ENCODE measurements around the gene CDC6.
A peak's percentile ranks its signal among the peaks of the same experiment; 100 is the strongest.

Gene CDC6, protein sequence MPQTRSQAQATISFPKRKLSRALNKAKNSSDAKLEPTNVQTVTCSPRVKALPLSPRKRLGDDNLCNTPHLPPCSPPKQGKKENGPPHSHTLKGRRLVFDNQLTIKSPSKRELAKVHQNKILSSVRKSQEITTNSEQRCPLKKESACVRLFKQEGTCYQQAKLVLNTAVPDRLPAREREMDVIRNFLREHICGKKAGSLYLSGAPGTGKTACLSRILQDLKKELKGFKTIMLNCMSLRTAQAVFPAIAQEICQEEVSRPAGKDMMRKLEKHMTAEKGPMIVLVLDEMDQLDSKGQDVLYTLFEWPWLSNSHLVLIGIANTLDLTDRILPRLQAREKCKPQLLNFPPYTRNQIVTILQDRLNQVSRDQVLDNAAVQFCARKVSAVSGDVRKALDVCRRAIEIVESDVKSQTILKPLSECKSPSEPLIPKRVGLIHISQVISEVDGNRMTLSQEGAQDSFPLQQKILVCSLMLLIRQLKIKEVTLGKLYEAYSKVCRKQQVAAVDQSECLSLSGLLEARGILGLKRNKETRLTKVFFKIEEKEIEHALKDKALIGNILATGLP
- 1.0 to 17.4 reads per million in 2 experiments for total RNA-seq

DNA sequence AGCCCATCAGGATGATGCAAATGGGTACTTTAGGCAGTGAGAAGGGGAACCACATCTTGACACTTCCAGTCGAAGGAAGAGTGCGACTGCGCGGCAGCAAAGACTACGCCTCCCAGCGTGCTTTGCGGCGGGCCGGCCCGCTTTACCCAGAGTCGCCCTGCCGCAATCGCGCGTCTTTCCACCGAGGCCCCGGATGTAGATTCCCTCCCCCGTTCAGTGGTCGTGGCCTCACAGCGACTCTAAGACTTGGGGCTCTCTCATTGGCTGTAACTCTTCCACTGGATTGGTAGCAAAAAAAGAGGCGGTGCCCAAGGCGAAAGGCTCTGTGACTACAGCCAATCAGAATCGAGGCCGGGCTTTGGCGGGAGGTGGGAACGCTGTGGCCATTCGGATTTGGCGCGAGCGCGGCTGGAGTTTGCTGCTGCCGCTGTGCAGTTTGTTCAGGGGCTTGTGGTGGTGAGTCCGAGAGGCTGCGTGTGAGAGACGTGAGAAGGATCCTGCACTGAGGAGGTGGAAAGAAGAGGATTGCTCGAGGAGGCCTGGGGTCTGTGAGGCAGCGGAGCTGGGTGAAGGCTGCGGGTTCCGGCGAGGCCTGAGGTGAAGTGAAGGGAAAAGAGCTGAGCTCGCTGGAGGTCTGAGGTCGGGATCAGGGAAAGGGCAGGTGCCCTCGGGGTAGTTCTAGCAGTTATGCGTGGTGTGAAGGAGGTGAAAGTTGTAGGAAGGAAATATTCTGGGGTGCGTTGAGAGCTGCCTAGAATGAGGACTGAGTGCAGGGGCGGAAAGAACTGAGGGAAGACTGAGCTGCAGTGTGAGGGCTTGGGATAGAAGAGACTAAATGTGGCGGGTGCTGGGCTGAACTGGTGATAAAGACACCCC is at the start of gene CDC6:
CDC6 (plus strand) TSS at position 386 of the 876 bp plus-strand sequence. CDS start 1,542 bp downstream, outside the sequence.
- peak; percentile 98 for DNase-seq (ENCODE audit: low read depth)

DNA sequence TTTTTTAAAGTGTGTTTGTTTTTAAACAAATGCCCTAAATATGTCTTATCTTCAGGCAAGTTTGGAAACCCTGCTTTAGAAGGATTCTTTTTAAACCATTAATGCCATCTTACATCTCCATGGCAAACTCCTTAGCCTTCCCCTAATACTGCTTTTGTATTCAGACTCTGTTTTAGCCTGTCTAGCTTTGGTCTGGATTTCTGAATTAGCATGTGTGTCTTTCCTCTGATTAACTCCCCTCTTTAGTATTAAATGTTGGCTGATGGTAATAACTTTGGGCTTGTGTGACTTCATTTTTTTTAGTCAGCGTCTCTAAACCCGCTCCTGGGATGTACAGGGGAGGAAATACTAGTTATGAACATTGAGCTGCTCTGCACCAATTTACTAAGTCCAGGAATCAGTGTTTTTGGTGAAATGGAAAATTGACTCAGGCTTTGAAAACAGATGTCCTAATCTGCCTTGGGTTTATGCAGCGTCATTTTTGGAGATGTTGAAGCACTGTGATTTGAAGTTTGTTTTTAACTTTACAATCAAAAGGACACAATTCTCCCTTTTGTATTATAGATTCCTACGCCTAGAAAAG is 46.3 kb upstream of the CDC6 start:
- DNase-seq (ENCODE audit: low read depth): no peak

DNA sequence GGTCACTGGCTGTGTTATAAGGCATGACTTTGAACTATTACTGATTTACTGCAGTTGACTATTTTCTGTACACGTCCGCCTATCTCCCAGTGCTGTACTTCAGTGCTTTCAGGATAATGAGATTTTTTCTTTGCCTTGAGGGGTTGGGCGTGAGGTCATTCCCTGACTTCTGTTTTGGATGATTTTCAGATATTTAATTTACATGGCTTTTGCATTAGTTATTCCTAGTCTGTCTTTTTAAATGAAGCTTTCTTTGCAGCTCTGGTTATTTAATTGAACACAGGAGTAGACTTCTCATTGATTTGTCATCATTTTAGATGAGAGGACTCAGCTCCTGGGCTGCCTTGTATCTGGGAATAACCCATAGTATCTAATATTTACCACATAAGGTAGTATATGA is 44.9 kb upstream of the CDC6 start:
- DNase-seq (ENCODE audit: low read depth): no peak

DNA sequence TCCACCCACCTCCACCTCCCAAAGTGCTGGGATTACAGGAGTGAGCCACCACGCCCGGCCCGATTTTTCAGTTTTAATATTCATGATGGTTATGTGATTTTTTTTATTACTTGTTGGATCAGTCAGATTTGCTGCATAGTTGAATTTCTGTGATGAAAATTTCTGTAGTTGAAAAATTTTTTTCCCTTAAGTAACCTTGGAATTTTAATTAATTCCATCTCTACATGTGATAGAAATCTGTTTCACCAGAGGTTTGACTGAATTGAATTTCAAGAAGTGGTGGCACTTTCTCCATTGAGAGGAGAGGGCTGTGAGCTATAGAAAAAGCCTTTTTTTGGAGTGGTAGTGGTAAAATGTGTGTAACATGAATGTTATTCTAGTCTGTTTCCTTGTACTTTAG is 43.9 kb upstream of the CDC6 start:
- no peak for DNase-seq (ENCODE audit: low read depth)

DNA sequence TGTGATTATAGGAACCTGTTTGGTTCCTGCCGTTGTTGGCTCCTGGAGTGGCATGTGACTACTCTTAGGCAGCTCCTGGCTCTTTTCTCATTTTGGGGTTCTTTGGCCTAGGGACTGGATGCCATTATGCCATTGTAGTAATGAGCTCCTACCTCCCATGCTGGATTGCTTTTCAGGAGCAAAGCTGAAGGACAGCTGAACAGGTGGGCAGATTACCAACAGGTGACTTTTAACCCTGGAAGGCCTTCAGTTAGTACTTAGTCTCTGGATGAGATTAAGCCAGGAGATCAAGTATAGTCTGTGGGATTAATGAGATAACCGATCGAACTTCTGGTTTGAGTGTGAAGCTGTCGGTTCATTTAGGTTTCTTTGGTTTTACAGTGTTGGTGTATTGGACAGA is 43.4 kb upstream of the CDC6 start:
- no peak for DNase-seq (ENCODE audit: low read depth)

DNA sequence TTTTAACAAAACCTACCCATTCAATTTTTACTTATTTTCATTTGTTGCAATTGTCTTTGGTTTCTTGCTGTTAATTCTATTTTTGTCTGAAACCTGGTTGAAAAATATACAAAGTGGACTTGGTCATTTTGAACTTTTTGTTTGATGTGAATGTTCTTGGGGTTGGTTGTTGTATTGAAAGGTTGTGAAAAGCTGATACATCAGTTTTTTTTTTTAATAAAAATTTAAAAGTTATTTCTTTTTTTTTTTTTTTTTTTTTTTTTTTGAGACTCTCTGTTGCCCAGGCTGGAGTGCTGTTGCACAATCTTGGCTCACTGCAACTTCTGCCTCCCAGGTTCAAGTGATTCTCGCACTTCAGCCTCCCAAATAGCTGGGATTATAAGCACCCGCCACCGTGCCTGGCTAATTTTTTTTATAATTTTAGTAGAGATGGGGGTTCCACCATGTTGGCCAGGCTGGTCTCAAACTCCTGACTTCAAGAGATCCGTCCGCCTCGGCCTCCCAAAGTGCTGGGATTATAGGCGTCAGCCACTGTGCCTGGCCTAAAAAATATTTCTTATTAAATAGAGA is 39.7 kb upstream of the CDC6 start:
- no peak for DNase-seq (ENCODE audit: low read depth)

DNA sequence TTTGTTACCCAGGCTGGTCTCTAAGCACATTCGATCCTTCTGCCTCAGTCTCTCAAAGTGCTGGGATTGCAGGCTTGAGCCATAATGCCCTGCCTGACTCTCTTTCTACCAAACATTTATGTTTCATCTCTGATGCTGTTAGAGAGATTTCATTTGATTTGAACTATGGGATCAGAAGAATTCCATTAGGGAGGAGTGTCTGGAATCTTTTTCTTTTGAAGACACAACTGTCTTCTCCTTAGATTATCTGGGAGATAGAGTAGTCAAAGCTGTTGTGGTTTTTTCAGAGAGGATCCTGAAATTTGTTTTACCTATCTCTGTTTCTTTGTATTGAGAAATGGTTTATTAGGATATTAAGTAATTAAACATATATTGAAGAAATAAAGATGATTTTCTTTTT is 39.2 kb upstream of the CDC6 start:
- no peak for DNase-seq (ENCODE audit: low read depth)

DNA sequence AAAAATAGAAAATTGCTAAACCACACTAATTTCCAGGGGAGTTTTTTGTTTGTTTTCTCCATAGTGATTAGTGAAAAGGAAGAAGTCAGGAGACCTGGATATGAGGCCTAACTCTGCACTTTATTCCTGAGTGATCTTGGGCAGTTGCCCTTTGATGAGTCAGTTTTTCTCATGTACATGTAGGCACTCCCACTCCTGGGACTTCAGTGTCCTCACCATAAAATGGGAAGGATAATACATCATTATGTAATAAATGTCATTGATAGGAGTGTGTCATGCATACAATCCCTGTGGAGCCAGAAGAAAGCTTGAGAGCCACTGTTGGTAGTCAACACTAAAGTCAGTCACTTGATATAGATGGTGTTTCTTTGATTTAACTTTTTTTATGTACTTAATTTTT is 36.1 kb upstream of the CDC6 start:
- DNase-seq (ENCODE audit: low read depth): no peak

DNA sequence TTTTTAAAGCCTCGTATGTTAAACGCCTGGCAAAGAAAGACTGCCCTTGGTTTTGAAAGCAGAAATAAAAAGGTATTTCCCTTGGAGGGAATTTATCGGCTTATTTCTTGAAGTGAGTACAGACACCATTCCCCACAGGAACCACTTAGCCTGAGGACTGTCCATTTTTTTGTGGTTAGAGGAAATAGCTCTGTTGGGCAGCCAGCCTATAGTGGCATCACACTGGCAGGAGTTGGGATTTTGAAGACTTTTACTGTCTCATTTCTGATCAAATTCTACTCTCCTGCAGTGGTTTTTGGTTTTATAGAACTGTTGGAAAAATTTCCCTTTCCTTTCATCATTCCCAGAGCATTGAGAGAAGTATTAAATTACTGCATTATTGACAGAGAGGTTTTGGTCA is 34.1 kb upstream of the CDC6 start:
- no peak for DNase-seq (ENCODE audit: low read depth)

DNA sequence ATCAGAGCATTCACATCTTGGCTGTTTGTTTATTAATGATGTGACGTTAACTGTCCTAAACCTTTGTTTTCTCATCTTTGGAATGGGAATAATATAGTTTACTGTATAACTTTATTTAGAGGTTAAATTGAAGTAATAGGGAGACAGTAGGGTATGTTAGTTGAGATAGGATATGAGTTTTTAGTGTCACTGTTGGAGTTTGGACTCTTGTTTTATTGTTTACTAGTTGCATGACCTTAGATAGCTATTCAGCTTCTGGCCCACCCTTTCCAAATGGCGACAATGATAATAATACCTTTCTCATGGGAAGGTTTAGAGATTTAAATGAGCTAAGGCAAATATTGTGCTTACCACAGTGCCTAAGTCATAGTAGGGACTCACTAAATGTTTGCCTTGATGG is 28.2 kb upstream of the CDC6 start:
- no peak for DNase-seq (ENCODE audit: low read depth)

DNA sequence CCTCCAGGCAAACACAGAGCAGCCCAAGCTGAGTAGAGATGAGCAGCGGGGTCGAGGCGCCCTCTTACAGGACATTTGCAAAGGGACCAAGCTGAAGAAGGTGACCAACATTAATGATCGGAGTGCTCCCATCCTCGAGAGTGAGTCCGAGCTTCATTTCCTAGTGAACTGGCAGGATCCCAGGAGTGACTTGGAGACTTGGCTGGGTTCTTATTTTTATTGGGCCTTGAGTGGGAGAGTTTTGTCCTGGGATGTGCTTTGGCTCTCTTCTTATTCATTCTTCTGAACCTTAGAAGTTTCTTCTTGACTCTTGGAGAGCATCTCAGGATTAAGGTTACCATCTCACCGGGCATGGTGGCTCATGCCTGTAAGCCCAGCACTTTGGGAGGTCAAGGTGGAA is 27.2 kb upstream of the CDC6 start:
- no peak for DNase-seq (ENCODE audit: low read depth)

DNA sequence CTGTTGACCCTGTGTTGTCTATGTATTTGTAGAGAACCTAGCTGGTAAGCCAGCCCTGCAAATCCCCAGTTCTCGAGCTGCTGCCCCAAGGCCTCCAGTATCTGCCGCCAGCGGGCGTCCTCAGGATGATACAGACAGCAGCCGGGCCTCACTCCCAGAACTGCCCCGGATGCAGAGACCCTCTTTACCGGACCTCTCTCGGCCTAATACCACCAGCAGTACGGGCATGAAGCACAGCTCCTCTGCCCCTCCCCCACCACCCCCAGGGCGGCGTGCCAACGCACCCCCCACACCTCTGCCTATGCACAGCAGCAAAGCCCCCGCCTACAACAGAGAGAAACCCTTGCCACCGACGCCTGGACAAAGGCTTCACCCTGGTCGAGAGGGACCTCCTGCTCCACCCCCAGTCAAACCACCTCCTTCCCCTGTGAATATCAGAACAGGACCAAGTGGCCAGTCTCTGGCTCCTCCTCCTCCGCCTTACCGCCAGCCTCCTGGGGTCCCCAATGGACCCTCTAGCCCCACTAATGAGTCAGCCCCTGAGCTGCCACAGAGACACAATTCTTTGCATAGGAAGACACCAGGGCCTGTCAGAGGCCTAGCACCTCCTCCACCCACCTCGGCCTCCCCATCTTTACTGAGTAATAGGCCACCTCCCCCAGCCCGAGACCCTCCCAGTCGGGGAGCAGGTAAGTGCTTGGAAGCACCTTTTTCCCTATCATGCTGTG is 23.1 kb upstream of the CDC6 start:
- DNase-seq (ENCODE audit: low read depth): no peak

DNA sequence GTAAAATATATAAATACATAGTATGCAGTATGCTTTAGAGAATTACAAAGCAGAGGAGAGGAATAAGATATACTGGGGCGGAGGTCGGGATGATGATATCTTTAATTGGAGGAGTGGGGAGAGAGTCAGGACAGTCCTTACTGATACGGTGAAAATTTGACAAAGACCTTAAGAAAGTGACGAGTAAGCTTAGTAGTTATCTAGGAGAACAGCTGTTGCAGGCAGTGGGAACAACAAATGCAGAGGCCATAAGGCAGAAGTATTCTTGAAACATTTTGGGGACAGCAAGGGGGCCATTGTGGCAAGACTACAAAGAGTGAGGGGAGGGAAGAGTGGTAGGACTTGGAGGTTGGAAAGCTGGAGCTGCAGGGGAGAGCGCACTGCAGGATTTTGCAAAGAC is 22.3 kb upstream of the CDC6 start:
- DNase-seq (ENCODE audit: low read depth): no peak

DNA sequence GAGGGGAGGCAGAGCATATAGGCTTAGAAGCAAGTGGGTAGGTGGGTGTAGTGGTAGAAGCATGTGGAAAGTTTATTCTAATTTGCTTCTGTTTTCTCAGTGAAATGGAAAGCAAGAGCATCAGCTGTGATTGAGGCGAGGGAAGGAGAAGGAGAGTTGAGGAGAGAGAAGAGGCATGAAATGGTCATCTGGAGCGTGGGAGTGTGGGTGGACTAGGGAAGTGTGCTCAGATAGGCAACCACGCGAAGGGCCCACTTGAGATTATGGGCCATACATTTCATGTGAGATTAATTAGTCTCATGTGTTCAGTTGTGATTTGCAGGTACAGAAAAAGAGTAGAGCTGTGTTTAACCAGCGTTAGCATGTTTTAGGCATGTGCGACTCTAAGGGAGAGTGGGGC is 20.8 kb upstream of the CDC6 start:
- no peak for DNase-seq (ENCODE audit: low read depth)

DNA sequence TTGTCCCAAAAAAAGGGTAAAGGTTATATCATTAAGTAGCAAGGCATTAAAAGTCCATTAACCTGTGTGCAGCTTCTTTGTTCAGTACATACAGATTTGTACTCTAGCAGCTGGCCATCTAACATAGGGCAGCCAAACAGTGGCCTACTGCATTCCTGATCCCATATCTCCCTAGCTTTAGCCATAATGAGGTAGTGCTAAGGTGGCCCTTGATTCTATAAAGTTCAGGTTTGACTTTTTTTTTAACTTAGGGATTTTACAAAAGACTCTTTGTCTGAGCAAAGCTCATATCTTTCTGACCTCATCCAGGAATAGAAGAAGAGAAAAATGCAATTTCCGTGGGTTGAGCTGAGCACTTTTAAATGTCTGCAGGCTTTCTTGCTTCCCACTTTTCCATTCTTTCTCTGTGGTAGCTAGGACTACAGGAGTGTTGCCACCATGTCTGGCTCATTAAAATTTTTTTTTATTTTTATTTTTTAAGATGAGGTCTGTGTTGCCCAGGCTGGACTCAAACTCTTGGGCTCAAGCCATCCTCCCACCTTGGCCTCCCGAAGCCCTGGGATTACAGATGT is 19.5 kb upstream of the CDC6 start:
- DNase-seq (ENCODE audit: low read depth): no peak

DNA sequence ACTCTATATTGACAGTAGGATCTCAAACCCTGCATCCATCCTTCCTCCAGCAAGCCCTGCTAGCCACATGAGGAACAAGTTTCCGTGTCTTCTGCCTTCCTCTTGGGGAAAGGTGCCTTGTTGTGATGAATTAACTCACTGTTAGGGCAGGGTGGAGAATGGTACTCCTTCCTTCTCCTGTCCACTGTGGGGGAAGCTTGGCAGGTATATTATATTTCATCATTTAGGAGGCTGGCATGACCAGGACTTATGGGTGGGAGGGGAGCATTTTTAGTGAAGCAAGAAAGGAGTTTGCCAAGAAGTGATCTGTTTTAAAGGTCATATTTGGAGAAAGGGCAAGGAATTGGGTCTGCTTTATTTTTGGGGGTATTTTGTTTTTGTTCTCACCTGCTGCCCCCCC is 9.3 kb upstream of the CDC6 start:
- DNase-seq (ENCODE audit: low read depth): no peak

DNA sequence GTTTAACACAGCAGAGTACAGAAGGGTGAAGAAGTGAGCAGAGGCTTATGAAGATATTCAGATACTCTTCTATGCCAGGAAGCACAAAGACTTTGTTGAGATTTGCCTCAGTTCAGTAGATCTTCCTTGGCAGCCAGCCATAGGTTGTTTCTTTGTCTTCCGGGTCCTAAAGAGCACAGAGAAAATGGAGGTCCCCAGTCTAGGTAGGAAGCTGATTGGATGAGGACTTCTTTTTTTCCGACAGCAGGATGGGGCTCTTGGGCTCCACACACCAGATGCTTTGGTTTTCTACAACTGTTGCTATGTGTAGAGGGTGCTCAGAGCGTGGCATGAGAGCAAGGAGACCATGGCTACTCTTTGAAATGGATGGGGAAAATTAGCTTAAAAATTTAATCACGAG is 8.3 kb upstream of the CDC6 start:
- no peak for DNase-seq (ENCODE audit: low read depth)

DNA sequence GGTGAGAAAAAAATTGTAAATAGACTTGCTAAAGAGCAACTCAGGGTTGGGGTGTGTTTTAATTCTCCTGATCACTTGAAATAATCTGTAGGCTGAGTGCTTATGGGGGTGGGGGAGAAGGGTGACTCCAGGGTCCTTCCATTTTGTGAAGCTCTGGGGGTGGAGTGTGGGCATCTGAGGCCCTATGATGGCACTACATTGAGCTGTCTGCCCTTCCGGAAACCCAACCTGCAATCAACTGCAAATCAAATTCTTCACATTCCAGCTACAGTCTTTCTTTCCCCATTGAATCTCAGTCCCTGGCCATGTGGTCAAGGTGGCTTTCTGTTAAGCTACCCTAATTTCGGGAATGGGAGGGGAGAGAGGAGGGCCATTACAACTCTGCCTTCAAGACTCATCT is 6.0 kb upstream of the CDC6 start:
- DNase-seq (ENCODE audit: low read depth): no peak

DNA sequence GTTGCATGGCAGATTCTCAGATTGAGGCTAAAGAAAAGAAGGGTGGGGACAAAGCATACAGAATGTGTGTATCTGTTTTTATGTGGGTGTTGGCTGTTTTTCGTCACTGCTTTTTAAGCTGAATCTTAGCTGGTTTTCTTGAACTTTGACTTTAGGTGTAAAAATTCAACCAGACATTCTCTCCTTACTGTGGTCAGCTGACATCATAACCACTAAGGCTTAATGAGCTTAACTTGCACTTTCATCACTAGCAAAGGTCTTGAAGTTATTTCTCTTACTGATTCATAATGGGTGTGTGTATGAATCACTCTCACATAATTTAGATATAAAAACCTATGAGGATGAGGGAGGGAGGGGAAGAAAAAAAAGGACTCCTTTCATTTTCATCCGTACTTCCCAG is 4.0 kb upstream of the CDC6 start:
- DNase-seq (ENCODE audit: low read depth): no peak

DNA sequence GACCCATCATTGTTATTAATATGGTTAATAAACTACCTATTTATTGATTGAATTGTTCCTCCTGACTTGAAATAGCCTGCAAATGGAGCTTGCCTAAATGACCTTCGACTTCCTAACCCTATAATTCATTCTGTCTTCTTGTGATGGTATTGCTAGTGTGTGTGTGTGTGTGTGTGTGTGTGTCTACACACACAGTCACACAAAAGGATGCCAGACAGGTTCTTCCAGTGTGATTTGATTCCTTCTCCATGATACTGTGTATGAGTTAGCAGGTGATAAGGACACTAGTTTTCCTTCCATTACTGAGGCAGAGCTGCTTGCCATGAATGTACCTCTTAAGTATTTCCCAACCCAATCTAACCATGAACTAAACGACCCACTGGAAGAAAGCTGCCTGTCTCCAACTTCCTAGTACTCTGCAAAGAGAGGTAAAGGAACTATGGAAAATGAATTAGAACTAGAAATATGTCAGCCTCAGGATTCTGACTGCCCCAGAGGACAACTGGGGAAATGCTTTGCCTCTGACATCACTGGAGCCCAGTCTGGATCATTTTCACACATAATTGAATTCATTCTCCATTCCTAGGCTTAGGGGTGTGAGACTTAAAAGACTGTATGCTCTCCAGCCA is 3.5 kb upstream of the CDC6 start:
- no peak for DNase-seq (ENCODE audit: low read depth)

DNA sequence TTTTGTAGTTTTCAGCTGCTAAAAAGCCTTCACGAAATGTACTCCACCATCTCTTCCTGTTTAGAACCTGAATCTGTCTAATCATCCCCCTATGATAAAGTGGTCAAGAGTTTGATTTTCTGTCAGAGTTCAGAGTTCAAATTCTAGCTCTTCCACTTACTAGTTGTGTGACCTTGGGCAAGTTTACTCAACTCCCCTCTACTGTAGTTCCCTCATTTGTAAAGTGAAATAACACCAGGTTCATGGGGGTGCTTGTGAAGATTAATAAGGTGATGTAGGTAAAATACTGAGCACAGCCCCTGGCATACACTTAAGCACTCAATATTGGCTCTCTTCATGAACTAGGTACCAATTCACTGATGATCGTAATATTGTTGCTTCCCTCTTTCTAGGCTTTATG is 1.2 kb upstream of the CDC6 start:
- no peak for DNase-seq (ENCODE audit: low read depth)
